Caco-2 (cell line): ENCODE measurements around the gene IL1RL2. TPM values are rescaled to one million over a fixed set of nuclear protein-coding genes. Genes with fewer than 3 reads are reported as not detected.

Experiments used
- BruUV-seq: library from RNA; stranded (reverse); fragments of 400-500 nt; replicated peaks from 2 replicates; lab custom pipeline; 2021; lab: Mats Ljungman, UMichigan
- CTCF ChIA-PET: fragments of 300-600 bp; sonication (Branson Sonifier 250); formaldehyde crosslinking; loops from one replicate; lab custom pipeline; 2022; ENCODE audit warnings: antibody characterized with exemption; lab: Charles Lee
- POLR2A ChIA-PET: fragments of 300-600 bp; sonication (Branson Sonifier 250); formaldehyde crosslinking; loops from one replicate; lab custom pipeline; 2022; ENCODE audit warnings: antibody characterized with exemption; lab: Charles Lee
- DNase-seq, 2 experiments: peaks; one replicate each; pipeline versions ENCODE4 v3.0.0 to v3.0.0-alpha.2; 2020 to 2022
- H3K27me3 ChIP-seq: replicated peaks from 2 replicates; pipeline ENCODE4 v1.6.0; 2011; ENCODE audit warnings: low read length; ENCODE audit not compliant: control insufficient read depth, insufficient read depth
- H3K36me3 ChIP-seq: 2 replicates; pipeline ENCODE4 v1.5.1; 2011; ENCODE audit warnings: low read length; ENCODE audit not compliant: control insufficient read depth, insufficient read depth
- H3K4me1 ChIP-seq: fragments of 250-450 bp; sonication (Bioruptor Pico); 2 replicates; pipeline ENCODE4 v1.5.1; 2020; ENCODE audit warnings: mild to moderate bottlenecking
- H3K4me3 ChIP-seq: 2 replicates; pipeline ENCODE4 v1.5.1; 2011; ENCODE audit warnings: low read depth, mild to moderate bottlenecking, control low read depth, low read length
- H3K9me3 ChIP-seq: fragments of 250-450 bp; sonication (Bioruptor Pico); 2 replicates; pipeline ENCODE4 v1.5.1; 2020; ENCODE audit warnings: mild to moderate bottlenecking, moderate library complexity
- H3K27ac Mint-ChIP-seq: one replicate; pipeline ENCODE4 v1.8.0; 2022; ENCODE audit warnings: mixed read lengths; ENCODE audit not compliant: unreplicated experiment
- H3K27me3 Mint-ChIP-seq: one replicate; pipeline ENCODE4 v1.8.0; 2022; ENCODE audit warnings: mixed read lengths; ENCODE audit not compliant: insufficient read depth, unreplicated experiment
- H3K36me3 Mint-ChIP-seq: one replicate; pipeline ENCODE4 v1.8.0; 2022; ENCODE audit warnings: mild to moderate bottlenecking, mixed read lengths; ENCODE audit not compliant: insufficient read depth, unreplicated experiment
- H3K4me1 Mint-ChIP-seq: one replicate; pipeline ENCODE4 v1.8.0; 2022; ENCODE audit warnings: low read depth, mixed read lengths; ENCODE audit not compliant: unreplicated experiment
- H3K4me3 Mint-ChIP-seq: one replicate; pipeline ENCODE4 v1.8.0; 2022; ENCODE audit warnings: mild to moderate bottlenecking, moderate library complexity, mixed read lengths; ENCODE audit not compliant: unreplicated experiment
- H3K9me3 Mint-ChIP-seq: one replicate; pipeline ENCODE4 v1.8.0; 2022; ENCODE audit warnings: mixed read lengths; ENCODE audit not compliant: unreplicated experiment
- CTCF ChIP-seq, 2 experiments: fragments of 200-600 bp in 1 of 2; IDR thresholded peaks; 1 replicate in 1 of 2; 2 replicates in 1 of 2; pipeline versions ENCODE4 v1.5.1 to v1.8.0; 2011 to 2022; ENCODE audit warnings: antibody characterized with exemption in 1 of 2, control low read depth in 1 of 2, inconsistent platforms in 1 of 2, low read depth in 1 of 2, low read length in 1 of 2, mild to moderate bottlenecking in 1 of 2, moderate library complexity in 1 of 2; ENCODE audit not compliant: insufficient read depth in 1 of 2, severe bottlenecking in 1 of 2, unreplicated experiment in 1 of 2
- intact Hi-C: fragments of 100-400 bp; cut with micrococcal nuclease; formaldehyde crosslinking; loops from one replicate; pipeline ENCODE4 v1.10.0; 2022; ENCODE audit not compliant: unreplicated experiment
- total RNA-seq: library from RNA; stranded (reverse); gene quantifications from 2 replicates; pipeline ENCODE4 v1.2.3, GENCODE V29; 2022

The IL1RL2 gene
- total RNA-seq, 1 experiment from 2014 or later: not detected

DNA sequence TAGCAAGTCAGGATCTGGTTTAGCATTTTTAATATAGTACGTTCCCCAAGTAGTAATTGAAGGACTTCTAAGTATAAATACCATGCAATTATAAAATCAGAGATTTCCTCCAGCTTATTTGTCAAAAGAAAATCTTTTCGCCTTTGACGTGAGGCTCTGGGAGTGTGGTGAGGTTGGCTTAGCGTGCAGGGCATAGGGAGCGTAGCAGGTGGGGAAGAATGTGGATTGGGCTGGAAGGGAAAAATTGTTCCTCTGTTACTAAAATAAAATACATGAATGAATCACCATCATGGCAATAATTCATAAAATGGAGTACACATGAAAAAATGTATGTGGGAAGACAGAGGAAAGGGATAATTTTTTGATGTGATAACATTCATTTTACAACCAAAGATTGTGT is 5.4 kb upstream of the IL1RL2 start:
- Mint-ChIP-seq H3K36me3 (no peaks in the 10 kb centered on the region), H3K4me3 (no peak overlapping the region), H3K9me3 (no peaks in the 10 kb centered on the region), H3K4me1 (no peaks in the 10 kb centered on the region), H3K27ac (peak overlapping the region; percentile 1), H3K27me3 (no peaks in the 10 kb centered on the region)
- no TSS peak for BruUV-seq
- ChIA-PET CTCF (no interaction called here), POLR2A (no interaction called here)
- TF ChIP-seq CTCF (IDR thresholded peaks at IDR 0.05; ENCODE audit: insufficient read depth in 1 of 2, low read depth in 1 of 2, low read length in 1 of 2, severe bottlenecking in 1 of 2, unreplicated experiment in 1 of 2): no peak
- Histone ChIP-seq H3K9me3 (no peaks in the 10 kb centered on the region), H3K27me3 (no peaks in the 10 kb centered on the region), H3K36me3 (no peaks in the 10 kb centered on the region; the same call in 1 of the 2 replicates), H3K4me3 (no peak overlapping the region), H3K4me1 (0 out of 2 replicates have a peak, but pooled peaks cover 4% of the 10 kb centered on the region)
- intact Hi-C loops: no loop called here
- no peak for DNase-seq

DNA sequence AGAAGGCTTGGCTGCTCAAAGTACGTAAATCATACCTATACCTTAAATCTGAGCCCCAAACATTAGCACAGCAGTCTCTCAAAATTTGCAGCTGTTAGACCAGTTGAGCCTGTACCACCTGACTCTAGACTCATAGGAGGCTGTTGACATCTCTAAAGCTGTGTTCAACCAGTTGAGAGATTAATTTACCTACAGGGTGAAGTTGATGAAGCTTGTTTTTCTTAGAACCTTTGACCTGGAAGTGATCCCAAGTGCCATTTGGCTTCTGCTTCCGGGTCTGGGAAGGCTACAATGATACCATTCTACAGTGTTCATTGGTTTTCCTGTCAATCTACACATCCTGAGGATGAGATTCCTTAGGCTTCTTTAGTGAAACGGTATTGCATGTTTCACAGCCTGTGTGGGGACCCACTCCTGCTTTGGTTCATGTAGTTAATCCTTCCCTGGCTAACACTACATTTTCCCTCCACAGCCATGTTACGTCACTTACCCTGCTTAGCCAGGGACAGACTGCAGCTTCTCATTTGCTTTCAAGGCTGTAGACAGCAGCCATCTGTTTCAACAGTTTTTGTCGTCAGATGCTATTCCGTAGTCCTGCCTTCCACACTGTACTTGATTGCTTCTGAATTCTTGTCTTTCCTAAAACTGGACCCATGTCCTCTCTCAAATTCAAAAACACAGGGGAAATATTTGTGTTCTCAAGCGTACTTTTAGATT is 4.7 kb upstream of the IL1RL2 start:
- H3K9me3 Mint-ChIP-seq: no peaks in the 10 kb centered on the region
- no peaks in the 10 kb centered on the region for H3K9me3 ChIP-seq
- intact Hi-C loops: no loop called here
- H3K36me3 ChIP-seq: no peaks in the 10 kb centered on the region; the same call in 1 of the 2 replicates
- no peak for DNase-seq
- H3K36me3 Mint-ChIP-seq: no peaks in the 10 kb centered on the region
- no peak overlapping the region for H3K4me3 Mint-ChIP-seq
- H3K4me1 ChIP-seq: 0 out of 2 replicates have a peak, but pooled peaks cover 4% of the 10 kb centered on the region
- no TSS peak for BruUV-seq
- H3K27me3 ChIP-seq: no peaks in the 10 kb centered on the region
- no peaks in the 10 kb centered on the region for H3K4me1 Mint-ChIP-seq
- CTCF ChIA-PET: interaction anchor here (0.6 kb wide), 1 partner anchor 18 kb away, joined by 3 read pairs; no protein-coding TSS in a partner anchor
- no peak for TF ChIP-seq CTCF (IDR thresholded peaks at IDR 0.05; ENCODE audit: insufficient read depth in 1 of 2, low read depth in 1 of 2, low read length in 1 of 2, severe bottlenecking in 1 of 2, unreplicated experiment in 1 of 2)
- H3K27me3 Mint-ChIP-seq: no peaks in the 10 kb centered on the region
- H3K27ac Mint-ChIP-seq: no peak overlapping the region
- POLR2A ChIA-PET: no interaction called here
- H3K4me3 ChIP-seq: no peak overlapping the region

- Mint-ChIP-seq H3K9me3 (no peaks in the 10 kb centered on the region), H3K4me3 (no peak overlapping the region), H3K27me3 (no peaks in the 10 kb centered on the region), H3K27ac (no peak overlapping the region), H3K4me1 (no peaks in the 10 kb centered on the region), H3K36me3 (no peaks in the 10 kb centered on the region)
- no peak for TF ChIP-seq CTCF (IDR thresholded peaks at IDR 0.05; ENCODE audit: insufficient read depth in 1 of 2, low read depth in 1 of 2, low read length in 1 of 2, severe bottlenecking in 1 of 2, unreplicated experiment in 1 of 2)
- Histone ChIP-seq H3K27me3 (no peaks in the 10 kb centered on the region), H3K4me3 (no peak overlapping the region), H3K9me3 (no peaks in the 10 kb centered on the region), H3K4me1 (0 out of 2 replicates have a peak, but pooled peaks cover 4% of the 10 kb centered on the region), H3K36me3 (no peaks in the 10 kb centered on the region)
- BruUV-seq: no TSS peak
- DNase-seq: no peak
- intact Hi-C loops: loop anchor here (1.0 kb wide), 1 partner anchor 56 kb away; no protein-coding TSS in a partner anchor
- ChIA-PET CTCF (no interaction called here), POLR2A (no interaction called here)
Observed at GRCh38 chr2:102184018-102184417, 2.8 kb upstream of the IL1RL2 start.
